NCI-H1092 (cell line): Measurements from ENCODE around the gene CCL22.

Experiments
- DNase-seq: peaks from one replicate; lab custom pipeline; 2025; lab: John Stamatoyannopoulos, UW

The CCL22 gene

DNA sequence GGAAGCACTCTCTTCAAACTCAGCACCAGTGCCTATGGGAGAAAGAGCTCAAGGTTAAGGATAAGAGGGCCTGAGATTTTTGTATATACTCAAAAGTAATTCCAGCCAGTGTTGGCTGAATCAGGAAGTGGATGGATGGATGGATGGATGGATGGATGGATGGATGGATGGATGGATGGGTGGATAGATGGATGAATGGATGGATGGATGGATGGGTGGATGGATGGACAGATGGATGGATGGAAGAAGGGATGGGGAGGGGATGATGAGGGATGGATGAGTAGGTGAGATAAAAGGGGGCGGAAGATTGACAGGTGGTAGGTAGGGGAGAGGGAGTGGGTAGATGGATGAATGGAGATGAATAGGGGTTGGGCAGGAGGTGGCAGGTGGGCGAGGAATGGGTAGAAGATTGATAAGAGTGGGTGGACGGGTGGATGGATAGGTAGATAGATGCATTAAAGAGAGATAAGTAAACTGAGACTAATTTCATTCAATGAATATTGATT, 17.8 kb downstream of the CCL22 start:
- no peak for DNase-seq

DNA sequence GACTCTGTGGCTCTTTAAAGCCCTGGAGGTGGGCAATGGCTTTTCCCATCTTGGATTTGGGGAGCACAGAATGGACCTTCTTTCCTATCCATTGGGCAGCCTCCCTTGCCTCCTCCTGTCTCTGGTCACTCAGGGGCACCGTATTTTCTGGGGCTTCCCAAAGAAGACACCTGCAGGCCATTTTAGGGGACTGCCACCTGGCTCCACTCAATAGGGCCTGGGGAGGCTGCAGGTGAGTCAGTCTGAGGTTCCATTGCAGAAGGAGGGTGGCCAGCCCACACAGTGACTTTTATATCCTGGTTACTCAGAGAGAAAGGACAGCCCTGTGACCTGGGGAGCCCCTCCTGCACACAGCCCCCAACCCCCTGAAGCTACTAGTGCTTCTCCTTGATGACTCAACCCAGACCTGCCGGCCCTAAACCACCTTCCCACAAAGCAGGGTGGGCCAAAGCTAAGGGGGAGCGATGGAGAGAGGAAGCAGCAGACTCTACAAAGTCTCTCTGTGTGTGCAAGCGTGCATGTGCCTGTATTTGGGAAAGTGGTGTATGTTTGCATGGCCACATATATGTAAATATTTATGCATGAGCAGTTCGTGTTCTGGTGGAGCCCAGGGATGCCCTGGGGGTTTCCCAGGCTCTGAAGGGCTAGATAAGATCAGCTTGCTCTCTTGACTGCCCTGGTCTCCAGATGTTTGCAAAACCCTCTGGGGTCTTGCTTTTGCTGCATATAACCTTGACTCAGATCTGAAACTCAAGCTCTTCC, 18.7 kb downstream of the CCL22 start:
- no peak for DNase-seq

DNA sequence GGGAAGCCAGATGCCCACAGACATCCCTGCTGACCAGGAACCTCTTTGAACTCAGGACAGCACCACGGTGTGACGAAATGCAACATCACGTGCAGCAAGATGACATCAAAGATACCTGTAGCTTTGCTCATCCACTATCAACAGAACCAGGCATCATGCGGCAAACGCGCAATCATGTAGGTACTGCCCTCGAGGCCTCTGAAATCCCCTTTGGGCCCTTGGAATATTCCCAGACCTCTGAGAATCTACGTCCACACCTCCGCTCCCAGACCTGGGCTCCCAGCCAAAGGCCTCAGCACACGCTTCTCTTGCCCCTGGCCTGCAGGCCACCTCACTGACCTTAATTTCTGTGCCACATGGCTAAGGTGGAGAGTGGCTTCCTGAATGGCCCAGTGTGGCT, 21.0 kb downstream of the CCL22 start:
- no peak for DNase-seq

DNA sequence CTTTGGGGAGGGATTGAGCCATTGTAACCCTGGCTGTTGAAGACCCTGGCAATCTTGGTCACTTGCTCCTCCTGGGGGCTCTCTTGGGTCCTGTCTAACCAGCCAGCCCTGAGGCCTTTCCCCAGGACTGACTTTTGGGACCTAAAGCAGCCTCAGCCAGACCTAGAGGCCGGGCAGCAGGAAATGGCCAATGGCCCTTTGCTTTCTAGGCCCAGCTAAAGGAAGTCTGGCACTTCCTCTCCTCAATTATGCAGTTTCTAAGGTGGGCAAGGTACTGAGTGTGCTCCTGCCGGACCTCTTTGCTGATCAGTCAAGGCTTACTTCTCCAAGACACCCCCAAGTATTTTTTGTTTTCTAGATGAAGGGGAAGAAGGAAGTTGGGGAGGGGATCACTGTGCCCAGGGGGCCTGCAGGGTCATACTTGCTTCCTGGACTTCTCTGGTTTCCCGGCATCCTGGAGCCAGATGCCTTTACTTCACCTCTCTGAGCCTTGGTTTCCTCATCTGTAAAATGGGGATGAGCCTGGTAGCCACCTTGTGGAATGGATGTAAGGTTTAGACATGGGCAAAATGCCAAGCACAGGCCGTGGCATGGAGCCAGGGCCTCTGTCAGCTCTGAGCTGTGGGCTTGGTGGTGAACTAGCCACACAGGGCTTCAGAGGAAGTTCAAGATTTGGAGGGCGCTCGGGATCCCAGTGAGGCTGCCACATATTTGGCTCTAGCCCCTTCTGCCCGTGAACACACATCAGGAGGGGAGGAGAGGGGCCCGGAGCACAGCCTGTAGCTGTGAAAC, 22.3 kb downstream of the CCL22 start:
- peak; percentile 6 for DNase-seq

DNA sequence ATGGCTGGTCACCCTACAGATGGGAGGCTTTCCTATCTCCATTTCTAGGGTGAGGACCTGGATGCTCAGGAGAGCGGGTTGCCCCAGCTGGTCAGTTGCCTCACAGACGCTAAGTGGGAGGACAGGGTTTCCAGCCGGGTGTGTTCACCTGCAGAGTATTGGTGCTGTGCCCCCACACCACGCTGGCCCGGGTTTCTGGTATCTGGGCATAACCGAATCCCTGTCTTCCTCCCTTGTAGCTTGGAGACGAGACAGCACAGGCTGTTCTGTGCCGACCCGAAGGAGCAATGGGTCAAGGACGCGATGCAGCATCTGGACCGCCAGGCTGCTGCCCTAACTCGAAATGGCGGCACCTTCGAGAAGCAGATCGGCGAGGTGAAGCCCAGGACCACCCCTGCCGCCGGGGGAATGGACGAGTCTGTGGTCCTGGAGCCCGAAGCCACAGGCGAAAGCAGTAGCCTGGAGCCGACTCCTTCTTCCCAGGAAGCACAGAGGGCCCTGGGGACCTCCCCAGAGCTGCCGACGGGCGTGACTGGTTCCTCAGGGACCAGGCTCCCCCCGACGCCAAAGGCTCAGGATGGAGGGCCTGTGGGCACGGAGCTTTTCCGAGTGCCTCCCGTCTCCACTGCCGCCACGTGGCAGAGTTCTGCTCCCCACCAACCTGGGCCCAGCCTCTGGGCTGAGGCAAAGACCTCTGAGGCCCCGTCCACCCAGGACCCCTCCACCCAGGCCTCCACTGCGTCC, 23.4 kb downstream of the CCL22 start:
- no peak for DNase-seq

DNA sequence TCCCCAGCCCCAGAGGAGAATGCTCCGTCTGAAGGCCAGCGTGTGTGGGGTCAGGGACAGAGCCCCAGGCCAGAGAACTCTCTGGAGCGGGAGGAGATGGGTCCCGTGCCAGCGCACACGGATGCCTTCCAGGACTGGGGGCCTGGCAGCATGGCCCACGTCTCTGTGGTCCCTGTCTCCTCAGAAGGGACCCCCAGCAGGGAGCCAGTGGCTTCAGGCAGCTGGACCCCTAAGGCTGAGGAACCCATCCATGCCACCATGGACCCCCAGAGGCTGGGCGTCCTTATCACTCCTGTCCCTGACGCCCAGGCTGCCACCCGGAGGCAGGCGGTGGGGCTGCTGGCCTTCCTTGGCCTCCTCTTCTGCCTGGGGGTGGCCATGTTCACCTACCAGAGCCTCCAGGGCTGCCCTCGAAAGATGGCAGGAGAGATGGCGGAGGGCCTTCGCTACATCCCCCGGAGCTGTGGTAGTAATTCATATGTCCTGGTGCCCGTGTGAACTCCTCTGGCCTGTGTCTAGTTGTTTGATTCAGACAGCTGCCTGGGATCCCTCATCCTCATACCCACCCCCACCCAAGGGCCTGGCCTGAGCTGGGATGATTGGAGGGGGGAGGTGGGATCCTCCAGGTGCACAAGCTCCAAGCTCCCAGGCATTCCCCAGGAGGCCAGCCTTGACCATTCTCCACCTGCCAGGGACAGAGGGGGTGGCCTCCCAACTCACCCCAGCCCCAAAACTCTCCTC, 24.1 kb downstream of the CCL22 start:
- DNase-seq: no peak

DNA sequence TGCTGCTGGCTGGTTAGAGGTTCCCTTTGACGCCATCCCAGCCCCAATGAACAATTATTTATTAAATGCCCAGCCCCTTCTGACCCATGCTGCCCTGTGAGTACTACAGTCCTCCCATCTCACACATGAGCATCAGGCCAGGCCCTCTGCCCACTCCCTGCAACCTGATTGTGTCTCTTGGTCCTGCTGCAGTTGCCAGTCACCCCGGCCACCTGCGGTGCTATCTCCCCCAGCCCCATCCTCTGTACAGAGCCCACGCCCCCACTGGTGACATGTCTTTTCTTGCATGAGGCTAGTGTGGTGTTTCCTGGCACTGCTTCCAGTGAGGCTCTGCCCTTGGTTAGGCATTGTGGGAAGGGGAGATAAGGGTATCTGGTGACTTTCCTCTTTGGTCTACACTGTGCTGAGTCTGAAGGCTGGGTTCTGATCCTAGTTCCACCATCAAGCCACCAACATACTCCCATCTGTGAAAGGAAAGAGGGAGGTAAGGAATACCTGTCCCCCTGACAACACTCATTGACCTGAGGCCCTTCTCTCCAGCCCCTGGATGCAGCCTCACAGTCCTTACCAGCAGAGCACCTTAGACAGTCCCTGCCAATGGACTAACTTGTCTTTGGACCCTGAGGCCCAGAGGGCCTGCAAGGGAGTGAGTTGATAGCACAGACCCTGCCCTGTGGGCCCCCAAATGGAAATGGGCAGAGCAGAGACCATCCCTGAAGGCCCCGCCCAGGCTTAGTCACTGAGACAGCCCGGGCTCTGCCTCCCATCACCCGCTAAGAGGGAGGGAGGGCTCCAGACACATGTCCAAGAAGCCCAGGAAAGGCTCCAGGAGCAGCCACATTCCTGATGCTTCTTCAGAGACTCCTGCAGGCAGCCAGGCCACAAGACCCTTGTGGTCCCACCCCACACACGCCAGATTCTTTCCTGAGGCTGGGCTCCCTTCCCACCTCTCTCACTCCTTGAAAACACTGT, 25.0 kb downstream of the CCL22 start:
- DNase-seq: no peak

DNA sequence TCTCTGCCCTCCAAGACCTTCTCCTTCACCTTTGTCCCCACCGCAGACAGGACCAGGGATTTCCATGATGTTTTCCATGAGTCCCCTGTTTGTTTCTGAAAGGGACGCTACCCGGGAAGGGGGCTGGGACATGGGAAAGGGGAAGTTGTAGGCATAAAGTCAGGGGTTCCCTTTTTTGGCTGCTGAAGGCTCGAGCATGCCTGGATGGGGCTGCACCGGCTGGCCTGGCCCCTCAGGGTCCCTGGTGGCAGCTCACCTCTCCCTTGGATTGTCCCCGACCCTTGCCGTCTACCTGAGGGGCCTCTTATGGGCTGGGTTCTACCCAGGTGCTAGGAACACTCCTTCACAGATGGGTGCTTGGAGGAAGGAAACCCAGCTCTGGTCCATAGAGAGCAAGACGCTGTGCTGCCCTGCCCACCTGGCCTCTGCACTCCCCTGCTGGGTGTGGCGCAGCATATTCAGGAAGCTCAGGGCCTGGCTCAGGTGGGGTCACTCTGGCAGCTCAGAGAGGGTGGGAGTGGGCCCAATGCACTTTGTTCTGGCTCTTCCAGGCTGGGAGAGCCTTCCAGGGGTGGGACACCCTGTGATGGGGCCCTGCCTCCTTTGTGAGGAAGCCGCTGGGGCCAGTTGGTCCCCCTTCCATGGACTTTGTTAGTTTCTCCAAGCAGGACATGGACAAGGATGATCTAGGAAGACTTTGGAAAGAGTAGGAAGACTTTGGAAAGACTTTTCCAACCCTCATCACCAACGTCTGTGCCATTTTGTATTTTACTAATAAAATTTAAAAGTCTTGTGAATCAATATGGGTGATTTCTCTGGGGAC, 25.9 kb downstream of the CCL22 start:
- no peak for DNase-seq

DNA sequence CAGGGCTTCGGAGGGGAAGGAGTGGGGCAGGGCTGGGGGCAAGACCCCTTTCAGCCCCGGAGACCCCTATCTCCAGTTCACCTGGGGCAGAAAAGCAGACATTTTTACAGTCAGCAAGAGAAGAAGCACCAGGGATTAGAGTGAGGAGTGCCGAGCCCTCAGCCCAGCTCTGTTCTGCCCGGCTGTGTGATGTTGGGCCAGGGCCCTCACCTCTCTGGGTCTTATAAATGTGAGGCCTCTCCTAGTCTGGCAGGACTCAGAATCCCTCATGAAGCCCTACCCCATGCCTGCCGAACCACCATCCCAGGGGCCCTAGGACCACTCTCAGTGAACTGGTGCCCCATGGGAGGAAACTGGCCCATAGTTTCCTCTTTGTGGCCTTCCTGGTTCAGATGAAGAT, 26.5 kb downstream of the CCL22 start:
- DNase-seq: no peak

DNA sequence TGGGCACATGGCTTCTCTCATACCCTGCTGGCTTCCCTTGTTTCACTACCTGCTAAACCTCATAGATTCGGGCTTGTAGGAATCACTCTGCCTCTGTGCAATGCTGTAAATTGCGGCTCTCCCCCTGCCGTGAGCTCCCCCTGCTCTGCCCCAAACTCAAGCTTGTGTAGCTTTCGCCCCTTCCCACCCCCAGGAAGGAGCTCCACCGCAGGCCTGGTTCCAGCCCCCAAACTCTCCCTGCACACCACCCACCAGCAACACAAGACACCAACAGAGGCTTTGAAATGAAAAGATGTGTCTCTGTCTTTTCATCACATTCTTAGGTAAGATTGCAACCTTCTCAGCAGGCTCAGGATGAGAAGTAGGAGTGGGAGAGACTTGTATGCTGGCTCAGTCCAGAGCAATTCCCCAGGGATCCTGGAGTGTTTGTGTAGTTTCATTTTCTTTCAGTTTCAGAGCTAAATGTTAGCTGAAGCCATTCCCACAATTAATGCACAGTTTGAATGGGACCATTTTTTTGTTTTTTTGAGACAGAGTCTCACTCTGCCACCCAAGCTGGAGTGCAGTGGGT, 27.9 kb downstream of the CCL22 start:
- DNase-seq: no peak

DNA sequence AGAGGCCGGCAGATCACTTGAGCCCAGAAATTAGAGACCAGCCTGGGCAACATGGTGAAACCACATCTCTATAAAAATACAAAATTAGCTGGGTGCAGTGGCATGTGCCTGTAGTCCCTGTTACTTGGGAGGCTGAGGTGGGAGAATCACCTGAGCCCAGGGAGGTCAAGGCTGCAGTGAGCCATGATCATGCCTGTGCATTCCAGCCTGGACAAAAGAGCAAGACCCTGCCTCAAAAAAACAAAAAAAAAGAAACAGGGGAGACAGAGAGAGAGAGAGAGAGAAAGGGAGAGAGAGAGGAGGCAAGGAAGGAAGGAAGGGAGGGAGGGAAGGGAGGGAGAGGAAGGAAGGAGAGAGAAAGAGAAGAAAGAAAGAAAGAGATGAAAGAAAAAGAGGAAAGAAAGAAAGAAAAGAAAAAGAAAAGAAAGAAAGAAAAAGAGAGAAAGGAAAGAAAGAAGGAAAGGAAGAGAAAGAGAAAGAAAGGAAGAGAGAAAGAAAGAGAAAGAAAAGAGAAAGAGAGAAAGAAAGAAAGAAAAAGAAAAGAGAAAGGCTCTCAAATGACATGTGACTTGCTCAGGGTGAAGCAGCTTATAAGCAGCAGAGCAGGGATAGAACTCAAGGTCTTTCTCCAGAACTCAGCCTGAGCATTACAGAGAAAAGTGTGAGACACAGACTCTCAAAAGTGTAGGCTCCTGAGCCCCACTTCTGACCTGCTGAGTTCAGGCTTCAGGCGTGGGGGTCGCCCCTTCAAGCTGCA, 29.2 kb downstream of the CCL22 start:
- DNase-seq: no peak

DNA sequence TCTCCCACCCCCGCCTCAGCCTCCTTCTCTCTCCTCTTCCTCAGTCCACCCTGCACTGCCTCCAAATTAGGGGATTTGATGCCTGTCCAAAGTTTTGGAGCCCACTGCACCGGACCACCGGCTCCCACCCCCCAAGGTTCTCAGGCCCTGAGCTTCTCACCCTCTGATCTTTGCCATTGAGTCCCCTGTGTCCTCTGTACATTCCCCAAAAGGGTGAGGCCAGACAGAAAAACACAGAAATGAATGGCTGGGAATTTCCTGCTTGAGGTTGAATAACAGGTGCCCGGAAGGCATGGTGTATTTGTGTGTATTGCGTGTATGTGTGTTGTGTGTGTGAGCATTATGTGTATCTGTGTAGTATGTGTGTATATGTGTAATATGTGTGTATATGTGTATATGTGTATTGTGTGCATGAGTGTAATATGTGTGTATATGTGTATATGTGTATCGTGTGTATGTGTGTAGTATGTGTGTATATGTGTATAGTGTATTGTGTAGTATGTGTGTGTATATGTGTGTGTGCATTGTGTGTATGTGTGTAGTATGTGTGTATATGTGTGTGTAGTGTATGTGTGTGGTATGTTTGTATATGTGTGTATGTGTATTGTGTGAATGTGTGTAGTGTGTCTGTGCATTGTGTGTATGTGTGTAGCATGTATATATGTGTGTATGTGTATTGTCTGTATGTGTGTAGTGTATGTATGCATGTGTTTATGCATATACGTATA, 29.9 kb downstream of the CCL22 start:
- DNase-seq: no peak

DNA sequence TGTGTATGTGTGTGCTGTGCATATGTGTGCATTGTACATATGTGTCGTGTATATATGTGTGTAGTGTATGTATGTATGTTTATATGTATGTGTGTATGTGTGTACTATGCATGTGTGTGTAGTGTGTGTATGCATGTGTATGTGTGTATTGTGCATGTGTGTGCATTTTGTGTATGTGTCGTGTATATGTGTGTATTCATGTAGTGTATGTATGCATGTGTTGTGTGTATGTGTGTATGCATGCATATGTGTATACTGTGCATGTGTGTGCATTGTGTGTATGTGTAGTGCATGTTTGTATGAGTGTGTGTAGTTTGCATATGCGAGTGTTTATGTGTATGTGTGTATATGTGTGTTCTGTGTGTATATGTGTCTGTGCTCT, 30.5 kb downstream of the CCL22 start:
- no peak for DNase-seq

DNA sequence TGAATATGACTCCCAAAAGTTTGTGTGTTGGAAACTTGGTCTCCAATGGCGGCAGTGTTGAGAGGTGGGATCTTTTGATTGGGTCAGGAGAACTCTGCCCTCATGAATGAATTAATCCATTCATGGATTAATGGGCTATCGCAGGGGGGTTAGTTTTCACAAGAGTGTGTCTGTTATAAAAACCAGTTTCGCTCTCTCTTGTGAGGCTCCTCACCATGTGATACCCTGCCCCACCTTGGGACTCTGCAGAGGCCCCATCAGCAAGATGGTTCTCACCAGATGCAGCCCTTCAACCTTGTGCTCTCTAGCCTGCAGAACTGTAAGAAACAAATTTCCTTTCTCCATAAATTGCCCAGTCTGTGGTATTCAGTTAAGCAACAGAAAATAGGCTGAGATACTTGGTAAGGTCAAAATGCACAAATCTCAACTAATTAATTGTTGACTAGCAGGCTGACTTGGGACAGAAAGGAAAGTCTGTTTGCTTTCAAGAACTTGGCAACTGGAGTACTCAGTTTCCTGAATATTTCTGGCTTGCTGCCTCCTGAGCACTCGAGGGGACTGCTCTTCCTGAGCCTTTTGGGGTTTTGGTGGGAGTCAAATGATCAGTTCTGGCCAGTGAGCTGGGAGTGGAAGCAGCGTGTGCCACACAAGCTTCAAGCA, 32.2 kb downstream of the CCL22 start:
- DNase-seq: no peak

DNA sequence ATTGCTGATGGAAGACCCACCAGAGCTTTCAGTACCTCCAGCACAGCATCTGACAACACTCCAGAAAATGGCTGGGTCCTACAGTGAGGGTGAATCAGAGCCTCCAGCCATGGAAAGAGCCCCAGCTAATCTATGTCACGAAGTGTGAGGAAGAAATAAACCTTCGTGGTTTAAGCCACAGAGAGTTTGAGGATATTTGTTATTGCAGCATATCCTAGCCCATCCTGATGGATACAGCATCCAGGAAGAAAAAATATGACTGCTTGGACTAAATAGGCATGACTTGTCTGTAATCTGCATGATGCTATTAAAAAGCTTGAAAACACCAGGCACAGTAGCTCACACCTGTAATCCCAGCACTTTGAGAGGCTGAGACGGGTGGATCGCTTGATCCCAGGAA, 32.7 kb downstream of the CCL22 start:
- DNase-seq: no peak

DNA sequence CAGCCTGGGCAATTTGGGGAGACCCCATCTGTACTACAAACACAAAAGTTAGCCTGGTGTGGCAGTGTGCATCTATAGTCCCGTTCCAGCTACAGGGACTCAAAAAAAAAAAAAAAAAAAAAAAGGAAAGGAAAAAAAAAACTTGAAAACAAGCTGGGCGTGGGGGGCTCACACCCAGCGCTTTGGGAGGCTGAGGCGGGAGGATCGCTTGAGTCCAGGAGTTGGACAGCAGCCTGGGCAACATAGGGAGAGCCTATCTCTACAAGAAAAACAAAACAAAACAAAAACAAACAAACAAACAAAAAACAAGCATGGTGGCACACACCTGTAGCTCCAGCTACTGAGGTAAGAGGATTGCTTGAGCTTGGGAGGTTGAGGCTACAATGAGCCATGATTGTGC, 33.1 kb downstream of the CCL22 start:
- no peak for DNase-seq

DNA sequence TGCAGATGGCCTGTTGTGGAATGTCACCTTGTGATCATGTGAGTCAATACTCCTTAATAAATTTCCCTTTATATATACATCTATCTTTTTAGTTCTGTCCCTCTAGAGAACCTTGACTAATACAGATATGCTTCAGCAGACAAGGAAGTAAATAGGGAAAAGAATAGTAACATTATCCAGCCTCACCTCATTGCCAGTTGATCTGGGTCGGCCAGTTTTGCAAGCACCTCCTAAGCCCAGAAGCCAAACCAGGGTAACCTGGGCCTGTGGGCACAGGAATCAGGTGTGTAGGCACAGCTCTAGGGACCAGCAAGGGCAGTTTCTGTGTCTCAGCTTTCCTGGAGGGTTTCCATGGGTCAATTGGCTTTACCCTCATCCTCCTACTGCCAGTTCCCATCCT, 34.1 kb downstream of the CCL22 start:
- no peak for DNase-seq

DNA sequence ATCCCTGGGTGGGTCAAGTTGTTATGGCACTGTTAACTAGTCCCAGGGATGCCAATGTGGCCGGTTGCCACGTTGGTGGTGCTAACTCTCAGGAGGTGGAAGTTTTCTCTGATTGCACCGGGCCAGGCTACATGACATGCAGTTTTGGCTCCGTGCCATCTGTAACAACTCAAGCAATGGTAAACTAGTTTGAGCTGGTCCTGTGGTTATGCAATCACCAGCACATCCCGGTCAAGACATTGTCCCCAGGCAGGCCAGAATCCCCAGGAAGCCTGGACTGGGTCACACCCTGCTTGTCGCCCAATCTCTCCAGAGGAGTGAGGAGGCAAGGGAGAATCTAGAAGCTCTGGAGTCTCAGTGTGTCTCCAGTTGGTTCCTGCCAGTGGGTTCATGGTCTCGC, 35.9 kb downstream of the CCL22 start:
- DNase-seq: no peak
